Fibroblast of skin of back (primary cell): Measurements from ENCODE around the gene ITM2C. TPM values are rescaled to one million over a fixed set of nuclear protein-coding genes. Genes with fewer than 3 reads are reported as not detected.
A peak's percentile ranks its signal among the peaks of the same experiment; 100 is the strongest.

Source experiments
- DNase-seq: peaks from one replicate; pipeline ENCODE4 v3.0.0-alpha.2; 2013
- polyA plus RNA-seq, 2 experiments: library from polyadenylated mRNA; unstranded; fragments of 120-200 nt; gene quantifications; one replicate each; pipeline ENCODE4 v1.2.1, GENCODE V29; 2013; ENCODE audit not compliant: insufficient read length in 2 of 2

The ITM2C gene, protein sequence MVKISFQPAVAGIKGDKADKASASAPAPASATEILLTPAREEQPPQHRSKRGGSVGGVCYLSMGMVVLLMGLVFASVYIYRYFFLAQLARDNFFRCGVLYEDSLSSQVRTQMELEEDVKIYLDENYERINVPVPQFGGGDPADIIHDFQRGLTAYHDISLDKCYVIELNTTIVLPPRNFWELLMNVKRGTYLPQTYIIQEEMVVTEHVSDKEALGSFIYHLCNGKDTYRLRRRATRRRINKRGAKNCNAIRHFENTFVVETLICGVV
- 230 TPM for polyA plus RNA-seq (2013, experiment 1 of 2; ENCODE audit: insufficient read length)
- 248 TPM for polyA plus RNA-seq (2013, experiment 2 of 2; ENCODE audit: insufficient read length)

DNA sequence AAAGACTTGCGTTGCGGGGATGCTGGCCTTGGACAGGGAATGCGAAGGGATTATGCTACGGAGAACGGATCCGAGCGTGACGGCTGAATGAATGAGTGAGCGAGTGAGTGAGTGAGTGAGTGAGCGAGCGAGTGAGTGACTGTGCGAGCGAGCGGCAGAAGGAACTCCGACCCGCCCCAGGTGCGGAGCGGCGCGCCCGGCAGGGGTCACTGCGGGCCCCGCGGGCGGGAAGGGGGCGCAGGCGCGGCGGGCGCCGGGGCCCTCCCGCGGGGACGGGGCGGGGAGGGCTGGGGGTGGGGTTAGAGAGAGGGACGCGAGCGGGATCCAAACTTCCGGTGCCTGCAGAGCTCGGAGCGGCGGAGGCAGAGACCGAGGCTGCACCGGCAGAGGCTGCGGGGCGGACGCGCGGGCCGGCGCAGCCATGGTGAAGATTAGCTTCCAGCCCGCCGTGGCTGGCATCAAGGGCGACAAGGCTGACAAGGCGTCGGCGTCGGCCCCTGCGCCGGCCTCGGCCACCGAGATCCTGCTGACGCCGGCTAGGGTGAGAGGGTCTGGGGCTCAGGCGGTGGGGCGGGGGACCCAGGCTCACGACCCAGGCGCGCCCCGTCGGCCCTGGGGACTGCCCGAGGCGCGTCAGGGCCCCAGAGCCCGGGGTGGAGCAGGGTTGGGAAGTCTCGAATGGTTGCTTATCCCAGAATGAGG is at the start of gene ITM2C:
Gene ITM2C (plus strand): TSS at position 338 of the 702 bp plus-strand sequence. CDS start 84 bp downstream, at position 422.
- peak; percentile 76 for DNase-seq

DNA sequence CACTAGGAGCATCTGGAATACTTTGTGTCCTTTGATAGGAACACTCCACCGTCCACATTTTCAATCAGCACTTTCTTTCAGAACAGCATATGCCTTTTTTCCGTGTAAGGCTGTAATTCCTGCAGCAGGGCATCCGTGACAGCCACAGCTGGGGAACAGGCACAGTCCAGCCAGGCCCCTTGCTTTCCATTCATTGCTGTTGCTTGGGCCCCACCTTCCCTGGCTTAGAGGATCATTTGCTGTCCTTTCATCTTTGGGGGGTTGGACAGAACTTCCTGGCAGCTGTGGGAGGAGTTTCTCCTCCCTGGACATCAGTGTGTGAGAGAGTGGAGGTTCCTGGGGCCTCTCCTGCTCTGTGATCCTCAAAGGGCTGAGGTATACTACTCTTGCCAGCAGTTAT is 49.7 kb upstream of the ITM2C start:
- no peak for DNase-seq

DNA sequence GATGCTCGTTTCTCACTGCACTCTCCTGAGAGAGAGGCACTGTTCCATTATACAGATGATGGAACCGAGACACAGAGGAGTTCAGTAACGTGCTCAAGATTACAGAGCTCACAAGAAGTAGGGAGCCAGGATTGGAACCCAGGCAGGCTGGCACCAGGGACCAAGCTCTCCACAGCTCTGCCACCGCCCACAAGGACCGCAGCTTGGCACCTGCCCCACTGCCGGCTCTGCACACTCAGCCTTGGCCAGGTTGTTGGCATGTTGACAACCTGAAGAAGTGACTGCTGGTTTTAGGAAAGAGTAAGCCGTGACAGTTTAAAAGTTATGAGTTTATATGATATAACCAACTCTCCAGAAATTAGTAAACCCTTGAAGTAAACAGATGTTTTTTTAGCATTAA is 48.0 kb upstream of the ITM2C start:
- no peak for DNase-seq

DNA sequence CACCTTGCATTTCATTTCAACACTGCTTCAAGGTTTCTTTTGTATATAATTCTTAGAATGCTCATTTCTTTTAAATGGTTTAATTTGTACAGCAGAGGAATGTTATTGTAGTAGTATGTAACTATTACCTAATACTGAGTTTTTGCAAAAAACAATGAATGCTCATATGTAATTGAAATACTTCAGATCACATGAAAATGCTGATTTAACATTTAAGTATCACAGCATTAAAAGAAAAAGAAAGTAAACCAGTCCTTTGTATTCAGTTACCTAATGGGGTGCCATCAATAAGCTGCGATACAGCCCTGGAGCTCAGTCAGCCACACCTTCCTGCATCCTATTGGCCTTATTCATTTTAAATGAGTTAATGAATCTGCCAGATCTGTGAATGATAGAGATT is 45.3 kb upstream of the ITM2C start:
- DNase-seq, result no peak

DNA sequence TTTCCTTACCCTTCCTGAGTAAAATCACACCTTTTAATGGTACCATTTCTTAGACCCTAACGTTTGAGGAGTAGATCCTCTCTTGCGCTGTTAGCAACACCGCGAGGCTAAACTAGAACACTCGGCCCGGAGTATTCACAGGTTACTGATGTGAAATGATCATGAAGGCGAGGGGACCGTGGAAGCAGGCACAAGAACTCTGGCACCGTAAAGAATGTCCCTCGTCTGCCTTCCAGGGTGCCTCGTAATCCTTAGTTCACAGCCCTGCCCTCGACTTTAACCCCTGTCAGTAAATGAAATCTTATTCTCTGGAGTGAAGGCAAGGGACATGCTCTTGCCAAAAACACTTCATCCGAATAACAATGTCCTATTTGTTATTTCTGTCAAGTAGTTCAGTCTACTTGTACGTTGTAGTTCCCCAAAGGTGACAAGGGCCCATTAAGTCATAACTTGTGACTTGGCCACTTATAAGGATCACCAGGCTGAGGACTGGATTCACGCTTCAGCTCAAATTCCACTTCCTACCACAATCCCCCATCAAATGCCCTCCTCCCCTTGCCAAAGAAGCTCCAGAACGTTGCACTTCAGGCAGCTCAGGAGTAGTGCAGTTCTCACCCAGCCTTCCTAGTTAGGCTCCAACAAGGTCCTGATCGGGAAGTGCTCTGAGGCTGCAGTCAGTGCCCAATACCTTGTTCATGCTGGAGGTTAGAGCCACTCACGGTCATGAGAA is 43.3 kb upstream of the ITM2C start:
- no peak for DNase-seq

DNA sequence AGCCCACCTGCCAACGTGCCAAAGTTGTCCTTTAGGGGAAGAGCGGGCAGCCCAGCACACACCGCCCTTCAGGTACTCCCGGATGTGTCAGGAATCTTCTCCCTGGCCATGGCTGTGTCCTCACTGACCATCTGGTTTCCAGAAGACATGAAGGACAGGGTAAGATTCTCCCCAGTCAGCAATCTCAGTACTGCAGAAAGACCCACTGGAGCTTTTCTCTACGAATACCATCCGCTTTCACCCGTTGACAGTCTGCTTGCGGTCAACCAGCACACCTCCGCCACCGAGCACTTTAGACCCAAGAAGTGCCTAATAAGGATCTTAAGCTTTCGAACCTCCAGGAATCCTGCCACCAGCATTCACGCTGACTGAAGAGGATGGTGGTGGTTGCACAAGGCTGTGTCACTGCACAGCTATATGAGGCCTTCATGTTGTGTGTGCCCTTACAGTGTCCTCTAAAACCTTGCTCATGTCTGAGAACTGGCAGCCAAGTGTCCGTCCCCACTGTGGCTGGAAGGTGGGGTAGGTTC is 42.7 kb upstream of the ITM2C start:
- no peak for DNase-seq

DNA sequence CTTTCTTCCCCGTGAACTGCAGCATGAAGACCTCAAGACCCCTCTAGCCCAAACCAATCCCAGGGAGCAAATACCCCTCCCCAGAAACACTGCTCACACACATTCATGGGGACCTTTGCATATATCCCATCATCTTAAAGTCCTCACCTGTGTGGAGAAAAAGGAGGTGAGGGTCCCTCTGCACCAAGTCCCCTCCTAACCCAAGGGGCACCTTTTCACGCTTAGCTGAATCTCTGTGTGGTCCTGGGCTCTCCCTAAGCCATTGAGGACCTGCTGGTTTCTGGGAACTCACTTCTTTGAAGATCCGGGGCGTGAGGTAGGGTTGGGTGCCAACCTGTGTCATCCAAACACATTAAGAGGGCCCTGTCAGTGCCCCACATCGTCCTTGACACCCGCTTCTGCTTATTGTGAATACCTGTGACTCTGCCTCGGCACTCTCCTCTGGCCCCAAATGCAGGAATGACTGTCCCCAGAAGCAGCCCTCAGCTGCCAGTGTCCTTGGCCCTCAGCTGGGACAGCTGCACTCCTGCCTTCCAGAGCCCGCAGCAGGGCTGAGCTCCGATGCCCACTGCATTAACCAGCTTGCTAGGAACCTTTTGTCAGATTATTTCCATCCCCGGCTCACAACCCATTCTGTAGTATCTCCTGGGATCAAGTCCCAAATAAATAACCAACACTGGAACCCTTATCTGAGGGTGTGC is 41.3 kb upstream of the ITM2C start:
- no peak for DNase-seq

DNA sequence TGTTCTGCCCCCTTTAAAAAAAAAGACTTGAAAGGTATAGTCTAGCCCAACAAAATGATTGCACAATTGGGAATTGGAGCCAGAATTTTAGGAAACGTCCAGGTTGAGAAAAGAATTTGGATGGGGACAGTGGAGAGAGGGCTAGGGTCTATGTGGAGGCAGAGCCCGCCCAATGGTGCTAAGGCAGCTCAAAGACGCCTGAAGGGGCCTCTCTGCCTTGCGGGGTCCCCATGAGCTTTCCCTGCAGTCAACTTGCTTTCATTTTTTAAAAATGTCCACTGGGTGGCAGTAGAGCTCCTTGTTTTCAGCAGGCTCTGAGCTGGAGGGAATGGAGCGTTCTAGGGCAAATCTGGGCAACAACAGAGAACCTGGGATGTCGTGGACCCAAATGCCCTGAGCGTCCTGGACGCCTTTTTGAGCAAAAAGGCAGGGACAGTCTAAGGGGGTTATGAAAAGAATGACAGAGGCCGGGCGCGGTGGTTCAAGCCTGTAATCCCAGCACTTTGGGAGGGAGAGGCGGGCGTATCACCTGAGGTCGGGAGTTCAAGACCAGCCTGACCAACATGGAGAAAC is 40.2 kb upstream of the ITM2C start:
- DNase-seq, result peak; percentile 78

DNA sequence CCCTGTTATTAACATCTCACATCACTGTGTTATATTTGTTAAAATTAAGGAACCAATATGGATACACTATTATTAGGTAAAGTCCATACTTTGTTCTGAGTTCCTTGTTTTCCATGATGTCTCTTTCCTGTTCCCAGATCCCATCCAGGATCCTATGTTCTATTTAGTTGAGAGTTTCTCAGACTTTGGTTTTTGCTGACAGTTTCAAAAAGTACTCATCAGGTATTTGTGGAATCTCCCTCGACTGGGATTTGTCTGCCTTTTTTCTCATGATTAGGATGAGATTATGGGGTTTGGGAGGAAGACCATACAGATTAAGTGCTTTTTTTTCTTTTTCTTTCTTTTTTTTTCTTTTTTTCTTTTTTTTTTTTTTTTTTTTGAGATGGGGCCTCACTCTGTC is 39.4 kb upstream of the ITM2C start:
- DNase-seq, result no peak

DNA sequence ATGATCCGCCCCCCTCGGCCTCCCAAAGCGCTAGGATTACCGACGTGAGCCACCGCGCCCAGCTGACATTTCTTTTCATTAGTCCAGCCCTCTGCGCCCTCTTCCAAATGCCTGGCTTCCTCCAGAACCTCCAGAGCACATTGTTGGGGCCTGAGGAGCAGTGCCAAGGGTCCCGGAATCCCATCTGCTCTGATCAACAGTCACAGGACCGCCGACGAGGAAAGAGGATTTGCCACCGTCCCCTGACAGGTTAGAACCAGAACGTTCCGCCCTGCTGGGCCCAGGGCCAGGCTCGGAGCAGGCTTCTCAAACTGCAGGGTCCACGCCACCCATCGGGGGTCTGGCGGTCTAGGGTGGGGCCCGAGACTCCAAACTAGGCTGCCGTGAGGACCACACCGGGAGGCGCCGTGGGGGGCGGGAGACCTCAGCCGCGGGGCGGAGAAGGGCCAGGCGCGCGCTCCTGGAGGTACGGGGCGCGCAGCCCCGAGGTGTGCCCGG is 36.9 kb upstream of the ITM2C start:
- no peak for DNase-seq

DNA sequence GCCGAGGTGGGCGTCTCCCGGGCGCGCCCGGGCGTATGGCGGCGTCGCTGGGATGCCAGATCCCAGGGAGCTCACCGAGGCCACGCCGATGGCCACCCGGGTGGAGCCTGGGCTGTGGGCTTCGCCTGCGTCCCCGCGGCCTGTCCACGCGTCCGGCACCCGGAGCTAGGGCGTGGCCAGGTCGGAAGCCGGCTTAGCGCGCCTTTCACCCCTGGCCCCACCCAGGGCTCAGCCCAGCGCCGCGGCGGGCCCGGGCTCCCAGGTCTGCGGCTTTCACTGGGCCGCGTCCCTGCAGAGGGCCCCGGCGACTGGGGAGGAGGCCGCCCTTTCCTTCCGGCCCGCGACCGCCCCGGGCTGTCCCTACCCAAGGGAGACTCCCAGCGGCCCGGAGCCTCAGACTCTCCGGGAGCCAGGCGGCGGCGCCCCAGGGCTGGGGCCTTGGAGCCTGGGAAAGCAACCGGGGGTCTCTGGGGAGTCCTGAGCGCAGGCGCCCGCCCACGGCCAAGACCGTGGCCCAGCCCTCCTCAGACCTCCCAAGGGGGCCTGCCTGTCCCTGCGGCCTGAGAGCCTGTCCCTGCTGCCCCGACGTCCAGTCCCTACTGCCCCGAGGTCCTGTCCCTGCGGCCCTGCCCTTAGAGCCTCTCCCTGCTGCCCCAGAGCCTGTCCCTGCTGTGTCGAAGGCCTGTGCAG is 36.3 kb upstream of the ITM2C start:
- DNase-seq, result no peak

DNA sequence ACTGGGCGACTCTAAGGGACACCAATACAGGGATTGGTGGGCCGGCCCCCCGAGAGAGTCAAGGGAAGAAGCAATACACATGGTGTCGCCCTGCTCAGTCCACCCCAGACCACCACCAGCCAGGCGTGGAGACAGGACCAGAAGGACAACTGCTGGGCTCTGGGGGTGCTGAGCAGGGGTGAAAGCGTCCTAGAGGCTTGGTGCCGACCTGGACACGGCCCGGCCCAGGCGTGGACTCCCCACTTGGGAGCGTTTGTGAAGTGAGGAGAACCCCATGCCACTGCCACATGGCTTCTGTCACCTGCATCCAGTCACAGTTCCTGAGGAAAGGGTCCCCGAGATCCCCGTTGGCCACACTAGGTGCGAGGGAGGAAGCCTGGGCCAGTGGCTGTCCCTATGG is 35.4 kb upstream of the ITM2C start:
- DNase-seq, result no peak

DNA sequence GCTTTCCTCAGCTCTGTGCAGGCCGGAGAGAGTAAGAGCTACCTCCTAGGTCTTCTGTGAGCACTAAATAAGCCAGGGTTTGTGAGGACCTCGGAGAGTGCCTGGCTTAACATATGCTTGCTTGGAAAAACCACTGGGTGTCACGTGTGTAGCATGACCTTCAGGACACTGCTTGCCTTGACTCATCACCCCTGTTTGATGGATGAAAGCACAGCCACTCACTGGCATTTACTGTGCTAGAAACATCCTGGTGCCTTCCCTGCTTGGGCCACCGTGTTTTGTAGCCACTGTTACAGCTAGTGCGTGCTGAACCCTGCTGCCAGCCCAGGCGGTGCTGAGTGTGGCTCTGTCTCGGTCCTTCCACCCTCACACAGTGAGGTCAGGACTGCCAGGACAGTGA is 34.8 kb upstream of the ITM2C start:
- no peak for DNase-seq

DNA sequence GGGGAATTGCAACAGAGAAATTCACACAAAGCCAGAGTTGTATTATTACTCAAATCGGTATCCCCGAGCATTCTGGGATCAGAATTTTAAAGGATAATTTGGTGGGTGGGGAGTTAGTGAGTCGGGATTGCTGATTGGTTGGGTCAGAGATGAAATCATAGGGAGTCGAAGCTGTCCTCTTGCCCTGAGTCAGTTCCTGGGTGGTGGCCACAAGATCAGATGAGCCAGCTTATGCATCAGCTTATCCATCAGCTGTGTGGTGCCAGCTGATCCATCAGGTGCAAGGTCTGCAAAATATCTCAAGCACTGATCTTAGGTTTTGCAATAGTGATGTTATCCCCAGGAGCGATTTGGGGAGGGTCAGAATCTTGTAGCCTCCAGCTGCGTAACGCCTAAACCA is 34.3 kb upstream of the ITM2C start:
- DNase-seq, result no peak

DNA sequence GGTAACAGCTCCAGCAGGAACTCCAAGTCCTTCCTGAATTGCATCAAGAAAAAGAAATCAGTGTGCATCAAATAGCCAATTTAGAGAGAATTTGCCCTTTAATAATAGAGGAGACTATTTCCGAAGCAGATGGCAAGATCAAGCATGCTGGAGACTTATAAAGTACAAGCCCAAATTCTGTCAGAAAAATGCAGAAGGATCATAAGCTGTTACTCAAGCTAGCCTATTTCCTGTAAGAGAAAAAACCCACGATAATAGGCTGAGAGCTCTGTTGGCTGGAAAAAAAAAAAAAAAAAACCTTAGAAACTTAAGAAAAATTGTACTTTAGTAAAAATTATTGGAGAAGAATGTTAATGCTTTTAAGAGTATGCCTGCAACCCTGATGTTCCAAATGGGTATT is 24.4 kb upstream of the ITM2C start:
- DNase-seq, result no peak

DNA sequence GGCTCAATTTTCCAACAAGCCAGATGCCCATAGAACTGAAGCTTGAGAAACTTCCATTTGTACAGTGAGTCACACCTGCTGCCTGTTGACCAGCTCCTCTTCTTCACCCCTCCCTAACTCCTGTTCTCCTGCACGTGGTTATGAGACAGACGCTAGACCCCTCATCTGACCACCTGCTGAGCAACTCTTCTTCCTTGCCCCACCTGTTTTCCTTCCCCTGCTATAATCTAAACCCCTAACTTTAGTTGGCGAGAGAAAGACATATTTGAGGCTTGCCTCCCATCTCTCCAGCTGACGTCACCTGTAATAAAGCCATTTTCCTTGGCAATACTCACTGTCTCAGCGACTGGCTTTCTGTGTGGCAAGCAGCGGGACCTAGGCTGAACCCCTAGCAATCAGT is 22.3 kb upstream of the ITM2C start:
- no peak for DNase-seq

DNA sequence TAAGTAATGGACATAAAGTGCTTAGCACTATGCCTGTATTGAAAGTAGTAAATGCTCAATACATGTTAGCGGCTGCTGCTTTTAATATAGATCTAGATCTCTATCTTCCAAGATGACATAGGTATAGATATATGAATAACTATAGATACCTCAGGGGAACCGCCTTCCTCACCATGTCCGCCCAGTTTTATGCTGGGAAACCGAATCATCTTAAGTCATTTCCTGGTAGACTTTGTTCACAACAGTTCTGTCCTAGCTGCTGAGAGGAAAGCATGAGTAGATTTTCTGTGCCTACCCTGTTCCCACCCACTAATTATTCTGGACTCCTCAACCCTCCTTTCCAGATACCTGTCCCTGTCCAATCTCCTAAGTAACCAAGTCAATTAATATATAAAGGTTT is 21.6 kb upstream of the ITM2C start:
- no peak for DNase-seq

DNA sequence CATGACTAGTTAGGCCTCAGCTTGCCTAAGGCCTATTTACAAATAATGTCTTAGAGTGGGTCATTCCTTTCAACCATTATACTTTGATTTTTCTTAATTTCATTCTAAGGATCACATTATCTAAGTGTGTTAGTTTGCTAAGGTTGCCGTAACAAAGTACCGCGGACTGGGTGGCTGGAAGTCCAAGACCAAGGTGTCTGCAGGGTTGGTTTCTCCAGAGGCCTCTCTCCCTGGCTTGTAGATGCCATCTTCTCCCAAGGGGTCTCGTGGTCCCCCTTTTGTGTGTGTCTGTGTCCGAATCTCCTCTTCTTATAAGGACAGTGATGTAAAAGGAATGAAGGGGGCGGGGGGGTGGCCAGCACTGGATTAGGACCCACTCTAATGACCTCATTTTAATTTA is 18.4 kb upstream of the ITM2C start:
- no peak for DNase-seq

DNA sequence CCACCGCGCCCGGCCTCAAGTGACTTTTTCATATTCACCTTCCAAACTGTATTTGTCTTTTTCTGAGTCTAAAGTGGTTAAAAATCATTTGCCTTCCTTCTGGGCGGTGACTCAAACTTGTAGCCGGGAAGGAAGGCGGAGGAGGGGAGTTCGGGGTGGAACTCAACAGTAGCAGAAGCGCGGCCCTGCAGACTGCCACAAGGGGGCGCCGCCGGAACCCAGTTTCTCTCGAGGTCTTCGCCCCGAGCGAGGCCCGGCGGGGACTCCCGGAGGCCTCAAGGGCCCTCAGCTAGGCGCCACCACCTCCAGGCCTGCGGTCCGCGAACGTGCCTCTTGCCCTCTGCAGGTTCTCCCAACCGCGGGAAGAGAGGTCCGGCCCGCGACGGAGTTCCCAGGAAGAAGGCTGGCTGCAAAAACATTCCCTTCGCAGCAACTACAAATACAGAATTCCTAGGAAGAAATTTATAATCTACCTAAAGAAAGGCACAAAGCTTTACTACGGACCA is 16.8 kb upstream of the ITM2C start:
- peak; percentile 83 for DNase-seq

DNA sequence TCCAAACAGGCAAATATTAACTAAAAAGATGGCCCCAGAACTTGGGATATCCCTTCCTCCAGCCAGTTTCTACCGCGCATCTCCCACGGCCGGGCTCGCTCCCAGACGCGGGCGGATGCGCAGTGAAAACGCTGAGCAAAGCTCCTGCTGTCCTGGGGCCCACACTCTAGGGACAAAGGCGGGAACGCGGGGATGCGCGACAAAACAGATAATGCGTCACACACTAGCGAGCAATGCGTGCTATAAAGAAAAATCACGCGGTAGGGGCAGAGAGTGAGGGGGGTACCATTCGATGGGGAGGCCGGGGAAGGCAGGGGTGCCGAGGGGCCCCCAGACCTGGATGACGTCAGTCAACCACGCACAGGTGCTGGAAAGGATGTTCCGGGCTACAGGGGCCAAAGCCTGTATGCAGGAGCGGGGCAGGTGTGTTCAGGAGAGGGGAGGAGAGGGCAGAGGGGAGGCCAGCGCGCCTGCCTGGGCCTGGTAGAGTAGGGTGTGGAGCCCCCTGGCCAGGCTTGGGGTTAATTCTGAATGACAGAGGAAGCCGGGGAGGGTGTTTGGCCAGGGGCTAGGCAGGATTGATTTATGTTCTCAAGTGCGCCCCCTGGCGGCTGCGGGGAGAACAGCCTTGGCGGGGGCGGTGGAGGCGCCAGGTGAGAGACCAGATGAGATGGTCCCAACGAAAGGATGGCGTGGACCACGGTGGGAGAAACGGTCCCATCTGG is 14.9 kb upstream of the ITM2C start:
- DNase-seq, result peak; percentile 27

DNA sequence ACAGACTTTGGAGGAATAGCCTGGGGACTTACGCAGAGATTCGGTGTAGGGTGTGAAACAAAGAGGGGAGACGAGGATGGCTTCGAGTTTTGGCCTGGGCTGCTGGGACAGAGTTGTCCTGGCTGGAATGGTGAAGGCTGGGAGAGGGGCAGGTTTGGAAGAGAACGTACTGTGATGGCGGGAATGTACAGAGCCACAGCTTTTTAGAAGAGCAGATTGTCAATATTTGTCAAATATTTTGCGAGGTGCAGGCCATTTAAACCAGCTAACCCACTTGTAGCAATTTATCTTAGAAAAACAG is 14.4 kb upstream of the ITM2C start:
- no peak for DNase-seq
